Stimulated activated naive CD4-positive, alpha-beta T cell treated with Interleukin-2 at 50 U/mL for 16 hours (primary cell): ENCODE measurements around the gene PCED1B.
"Not testable (repeated sequence)": the region's sequence is repeated elsewhere in the genome, so short reads cannot be mapped to it uniquely, and the experiment has no call there.

Source experiments
- DNase-seq: peaks from one replicate; lab custom pipeline; 2025; lab: John Stamatoyannopoulos, UW

Gene PCED1B

GRCh38 chr12:47272412-47273190 is 193.2 kb downstream of the PCED1B start:
- no peak for DNase-seq

GRCh38 chr12:47273191-47273626 is 193.8 kb downstream of the PCED1B start:
- no peak for DNase-seq

- DNase-seq = no peak
Observed at GRCh38 chr12:47274760-47275159, 195.3 kb downstream of the PCED1B start.

- DNase-seq = no peak
Observed at GRCh38 chr12:47276253-47276620, 196.8 kb downstream of the PCED1B start.

- no peak for DNase-seq
Observed at GRCh38 chr12:47276621-47277309, 197.3 kb downstream of the PCED1B start.

GRCh38 chr12:47277972-47278448 is 198.6 kb downstream of the PCED1B start:
- DNase-seq = no peak

- not testable (repeated sequence) for DNase-seq
Observed at GRCh38 chr12:47279758-47280157, 200.3 kb downstream of the PCED1B start.

GRCh38 chr12:47280543-47281300 is 201.3 kb downstream of the PCED1B start:
- DNase-seq = no peak

- DNase-seq = no peak
Observed at GRCh38 chr12:47281667-47282171, 202.3 kb downstream of the PCED1B start.

- DNase-seq = no peak
Observed at GRCh38 chr12:47282206-47282605, 202.8 kb downstream of the PCED1B start.
